ENCODE measurements around the gene PKP4. TPM values are rescaled to one million over a fixed set of nuclear protein-coding genes. Genes with fewer than 3 reads are reported as not detected.
A peak's percentile ranks its signal among the peaks of the same experiment; 100 is the strongest.

The PKP4 gene, protein sequence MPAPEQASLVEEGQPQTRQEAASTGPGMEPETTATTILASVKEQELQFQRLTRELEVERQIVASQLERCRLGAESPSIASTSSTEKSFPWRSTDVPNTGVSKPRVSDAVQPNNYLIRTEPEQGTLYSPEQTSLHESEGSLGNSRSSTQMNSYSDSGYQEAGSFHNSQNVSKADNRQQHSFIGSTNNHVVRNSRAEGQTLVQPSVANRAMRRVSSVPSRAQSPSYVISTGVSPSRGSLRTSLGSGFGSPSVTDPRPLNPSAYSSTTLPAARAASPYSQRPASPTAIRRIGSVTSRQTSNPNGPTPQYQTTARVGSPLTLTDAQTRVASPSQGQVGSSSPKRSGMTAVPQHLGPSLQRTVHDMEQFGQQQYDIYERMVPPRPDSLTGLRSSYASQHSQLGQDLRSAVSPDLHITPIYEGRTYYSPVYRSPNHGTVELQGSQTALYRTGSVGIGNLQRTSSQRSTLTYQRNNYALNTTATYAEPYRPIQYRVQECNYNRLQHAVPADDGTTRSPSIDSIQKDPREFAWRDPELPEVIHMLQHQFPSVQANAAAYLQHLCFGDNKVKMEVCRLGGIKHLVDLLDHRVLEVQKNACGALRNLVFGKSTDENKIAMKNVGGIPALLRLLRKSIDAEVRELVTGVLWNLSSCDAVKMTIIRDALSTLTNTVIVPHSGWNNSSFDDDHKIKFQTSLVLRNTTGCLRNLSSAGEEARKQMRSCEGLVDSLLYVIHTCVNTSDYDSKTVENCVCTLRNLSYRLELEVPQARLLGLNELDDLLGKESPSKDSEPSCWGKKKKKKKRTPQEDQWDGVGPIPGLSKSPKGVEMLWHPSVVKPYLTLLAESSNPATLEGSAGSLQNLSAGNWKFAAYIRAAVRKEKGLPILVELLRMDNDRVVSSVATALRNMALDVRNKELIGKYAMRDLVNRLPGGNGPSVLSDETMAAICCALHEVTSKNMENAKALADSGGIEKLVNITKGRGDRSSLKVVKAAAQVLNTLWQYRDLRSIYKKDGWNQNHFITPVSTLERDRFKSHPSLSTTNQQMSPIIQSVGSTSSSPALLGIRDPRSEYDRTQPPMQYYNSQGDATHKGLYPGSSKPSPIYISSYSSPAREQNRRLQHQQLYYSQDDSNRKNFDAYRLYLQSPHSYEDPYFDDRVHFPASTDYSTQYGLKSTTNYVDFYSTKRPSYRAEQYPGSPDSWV
- total RNA-seq, result 100 to 1,000 TPM in 1 of 6 donors, 10 to 100 TPM in 5; 37.5 to 160 (median 60.8) TPM

- TF ChIP-seq POLR2AphosphoS5 (IDR thresholded peaks at IDR 0.05), result peak in 1 of 2 donors; percentile 39
- TF ChIP-seq, protein P1, sequence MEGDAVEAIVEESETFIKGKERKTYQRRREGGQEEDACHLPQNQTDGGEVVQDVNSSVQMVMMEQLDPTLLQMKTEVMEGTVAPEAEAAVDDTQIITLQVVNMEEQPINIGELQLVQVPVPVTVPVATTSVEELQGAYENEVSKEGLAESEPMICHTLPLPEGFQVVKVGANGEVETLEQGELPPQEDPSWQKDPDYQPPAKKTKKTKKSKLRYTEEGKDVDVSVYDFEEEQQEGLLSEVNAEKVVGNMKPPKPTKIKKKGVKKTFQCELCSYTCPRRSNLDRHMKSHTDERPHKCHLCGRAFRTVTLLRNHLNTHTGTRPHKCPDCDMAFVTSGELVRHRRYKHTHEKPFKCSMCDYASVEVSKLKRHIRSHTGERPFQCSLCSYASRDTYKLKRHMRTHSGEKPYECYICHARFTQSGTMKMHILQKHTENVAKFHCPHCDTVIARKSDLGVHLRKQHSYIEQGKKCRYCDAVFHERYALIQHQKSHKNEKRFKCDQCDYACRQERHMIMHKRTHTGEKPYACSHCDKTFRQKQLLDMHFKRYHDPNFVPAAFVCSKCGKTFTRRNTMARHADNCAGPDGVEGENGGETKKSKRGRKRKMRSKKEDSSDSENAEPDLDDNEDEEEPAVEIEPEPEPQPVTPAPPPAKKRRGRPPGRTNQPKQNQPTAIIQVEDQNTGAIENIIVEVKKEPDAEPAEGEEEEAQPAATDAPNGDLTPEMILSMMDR (IDR thresholded peaks at IDR 0.05), result peak in 4 of 6 experiments; percentile 13 to 53 (median 39)
- TF ChIP-seq EP300 (IDR thresholded peaks at IDR 0.05), result no peak
- TF ChIP-seq POLR2A (IDR thresholded peaks at IDR 0.05), result peak in 2 of 4 donors; percentile 43 to 65
- ATAC-seq (ENCODE audit: low FRiP score in 2 of 2), result peak; percentile 96 to 97
Measured at GRCh38 chr2:158456309-158457066, at the start of gene PKP4, which contains the start of gene CCDC148. Gene PKP4, plus strand, starts transcription at chr2:158456952. Its CDS starts 76,233 bp downstream, at chr2:158533185. Gene CCDC148, minus strand, starts transcription at chr2:158456753. Its CDS starts 314 bp downstream, at chr2:158456439.

GRCh38 chr2:158407031-158407430, 49.7 kb upstream of the PKP4 start:
- no peak overlapping the region for H3K27ac ChIP-seq
- H3K36me3 ChIP-seq, result no peaks in the 10 kb centered on the region
- 69 to 85% methylated on average over 3 of the region's 3 CpGs for WGBS, 2 donors

More at GRCh38 chr2:158456309-158457066, at the start of gene PKP4, which contains the start of gene CCDC148:
- peak within 1 kb of the TSS; percentile 94 to 96 (median 94) for H3K27ac ChIP-seq
- H3K27me3 ChIP-seq, result no peaks in the 10 kb centered on the region
- DNase-seq, result peak; percentile 94 to 96
- H3K4me3 ChIP-seq, result peak within 1 kb of the TSS; percentile 77 to 93 (median 91)
- H3K4me1 ChIP-seq, result peaks cover 21 to 42% (median 27%) of the 10 kb centered on the region in 4 donors
- WGBS, 2 donors, result 1 to 3% methylated on average over 4 to 19 of the region's 48 CpGs
- H3K36me3 ChIP-seq, result no peaks in the 10 kb centered on the region
- no peaks in the 10 kb centered on the region for H3K9me3 ChIP-seq

GRCh38 chr2:158410132-158410531, 46.6 kb upstream of the PKP4 start:
- no peaks in the 10 kb centered on the region for H3K4me1 ChIP-seq
- no peak overlapping the region for H3K4me3 ChIP-seq
- WGBS, 2 donors, result 96 to 100% methylated on average over 1 of the region's 1 CpG
- H3K9me3 ChIP-seq, result peaks cover 0 to 8% (median 2%) of the 10 kb centered on the region in 4 donors
- TF ChIP-seq, protein P1 (IDR thresholded peaks at IDR 0.05), result no peak
- TF ChIP-seq POLR2AphosphoS5 (IDR thresholded peaks at IDR 0.05), result no peak
- TF ChIP-seq EP300 (IDR thresholded peaks at IDR 0.05), result no peak
- no peak for TF ChIP-seq POLR2A (IDR thresholded peaks at IDR 0.05)
- no peaks in the 10 kb centered on the region for H3K27me3 ChIP-seq
- no peak for DNase-seq
- no peaks in the 10 kb centered on the region for H3K36me3 ChIP-seq
- H3K27ac ChIP-seq, result no peak overlapping the region
- ATAC-seq (ENCODE audit: low FRiP score in 2 of 2), result no peak

More at GRCh38 chr2:158407031-158407430, 49.7 kb upstream of the PKP4 start:
- no peaks in the 10 kb centered on the region for H3K27me3 ChIP-seq
- peaks cover 0 to 8% (median 2%) of the 10 kb centered on the region in 4 donors for H3K9me3 ChIP-seq
- TF ChIP-seq EP300 (IDR thresholded peaks at IDR 0.05), result no peak
- TF ChIP-seq, protein P1 (IDR thresholded peaks at IDR 0.05), result no peak
- TF ChIP-seq POLR2AphosphoS5 (IDR thresholded peaks at IDR 0.05), result no peak
- no peak for TF ChIP-seq POLR2A (IDR thresholded peaks at IDR 0.05)
- no peak overlapping the region for H3K4me3 ChIP-seq
- DNase-seq (no peak), ATAC-seq (ENCODE audit: low FRiP score in 2 of 2) (no peak)
- H3K4me1 ChIP-seq, result no peaks in the 10 kb centered on the region

GRCh38 chr2:158411748-158412147, 45.0 kb upstream of the PKP4 start:
- no peak for TF ChIP-seq EP300 (IDR thresholded peaks at IDR 0.05)
- no peak for TF ChIP-seq POLR2A (IDR thresholded peaks at IDR 0.05)
- TF ChIP-seq POLR2AphosphoS5 (IDR thresholded peaks at IDR 0.05), result no peak
- TF ChIP-seq, protein P1 (IDR thresholded peaks at IDR 0.05), result no peak
- Histone ChIP-seq H3K4me3 (no peak overlapping the region), H3K9me3 (peaks cover 4 to 20% (median 7%) of the 10 kb centered on the region in 4 donors), H3K36me3 (no peaks in the 10 kb centered on the region), H3K27me3 (no peaks in the 10 kb centered on the region), H3K4me1 (no peaks in the 10 kb centered on the region), H3K27ac (no peak overlapping the region)
- DNase-seq (no peak), ATAC-seq (ENCODE audit: low FRiP score in 2 of 2) (peak in 1 of 2 donors; percentile 59)
